WTC11 (cell line): ENCODE data around the gene IL17RE. TPM values are rescaled to one million over a fixed set of nuclear protein-coding genes. Genes with fewer than 3 reads are reported as not detected.

Experiments used
- ATAC-seq: fragments of 200-7000 bp; cut with Tn5 transposase; 2 replicates; pipeline ENCODE4 v1.10.0; 2021; ENCODE audit warnings: mild to moderate bottlenecking, moderate library complexity
- CTCF ChIA-PET: fragments of 300-600 bp; sonication (Branson Sonifier 250); formaldehyde crosslinking; loops from one replicate; lab custom pipeline; 2021; ENCODE audit warnings: antibody characterized with exemption; lab: Charles Lee
- POLR2A ChIA-PET: fragments of 350-600 bp; sonication (Branson Sonifier 250); formaldehyde crosslinking; loops from one replicate; lab custom pipeline; 2021; ENCODE audit warnings: antibody characterized with exemption; lab: Charles Lee
- DNase-seq: peaks from one replicate; pipeline ENCODE4 v3.0.0; 2021; ENCODE audit warnings: low spot score
- H3K27ac Mint-ChIP-seq: 2 replicates; pipeline ENCODE4 v1.8.0; 2021; ENCODE audit warnings: mixed read lengths
- H3K27me3 Mint-ChIP-seq: 2 replicates; pipeline ENCODE4 v1.8.0; 2021; ENCODE audit warnings: low read depth, mild to moderate bottlenecking, moderate library complexity, mixed read lengths
- H3K36me3 Mint-ChIP-seq: 2 replicates; pipeline ENCODE4 v1.8.0; 2021; ENCODE audit warnings: mixed read lengths
- H3K4me1 Mint-ChIP-seq: 2 replicates; pipeline ENCODE4 v1.8.0; 2022; ENCODE audit warnings: mixed read lengths
- H3K4me3 Mint-ChIP-seq: 2 replicates; pipeline ENCODE4 v1.8.0; 2021; ENCODE audit warnings: mild to moderate bottlenecking, moderate library complexity, mixed read lengths
- H3K9me3 Mint-ChIP-seq: 2 replicates; pipeline ENCODE4 v1.8.0; 2021; ENCODE audit warnings: mixed read lengths
- AFF4 ChIP-seq: sonication (generic); formaldehyde crosslinking; IDR thresholded peaks from 2 replicates; pipeline ENCODE4 v1.8.1; 2023; ENCODE audit warnings: mild to moderate bottlenecking, missing genetic modification reagents, borderline replicate concordance
- ATF2 ChIP-seq: sonication (generic); formaldehyde crosslinking; IDR thresholded peaks from 2 replicates; pipeline ENCODE4 v1.8.1; 2022; ENCODE audit warnings: low read depth, missing genetic modification reagents, borderline replicate concordance
- ATF3 ChIP-seq: sonication (generic); formaldehyde crosslinking; conservative IDR thresholded peaks from 2 replicates; pipeline ENCODE4 v1.8.1; 2022; ENCODE audit warnings: mild to moderate bottlenecking, missing genetic modification reagents
- E2F1 ChIP-seq: sonication (generic); formaldehyde crosslinking; IDR thresholded peaks from 2 replicates; pipeline ENCODE4 v1.8.0; 2022; ENCODE audit warnings: mild to moderate bottlenecking, missing genetic modification reagents
- GRHL2 ChIP-seq: fragments of 250-450 bp; sonication (Bioruptor Pico); IDR thresholded peaks from 2 replicates; pipeline ENCODE4 v1.8.0; 2022; ENCODE audit warnings: mild to moderate bottlenecking, moderate library complexity; ENCODE audit not compliant: insufficient replicate concordance, severe bottlenecking
- KAT7 ChIP-seq: sonication (generic); formaldehyde crosslinking; IDR thresholded peaks from 2 replicates; pipeline ENCODE4 v1.8.1; 2023; ENCODE audit warnings: missing genetic modification reagents, mild to moderate bottlenecking, borderline replicate concordance
- PRRX2 ChIP-seq: fragments of 250-450 bp; sonication (Bioruptor Pico); IDR thresholded peaks from 2 replicates; pipeline ENCODE4 v1.8.0; 2021; ENCODE audit warnings: mild to moderate bottlenecking
- TP53 ChIP-seq: sonication (generic); formaldehyde crosslinking; IDR thresholded peaks from 2 replicates; pipeline ENCODE4 v1.8.1; 2023; ENCODE audit warnings: mild to moderate bottlenecking, missing genetic modification reagents
- ZNF138 ChIP-seq: sonication (generic); formaldehyde crosslinking; conservative IDR thresholded peaks from 2 replicates; pipeline ENCODE4 v1.8.1; 2022; ENCODE audit warnings: mild to moderate bottlenecking, moderate library complexity, missing genetic modification reagents
- ZNF219 ChIP-seq: sonication (generic); formaldehyde crosslinking; IDR thresholded peaks from 2 replicates; pipeline ENCODE4 v1.8.0; 2023; ENCODE audit warnings: missing genetic modification reagents, mild to moderate bottlenecking, borderline replicate concordance
- ZNF232 ChIP-seq: sonication (generic); formaldehyde crosslinking; IDR thresholded peaks from 2 replicates; pipeline ENCODE4 v1.8.0; 2022; ENCODE audit warnings: mild to moderate bottlenecking, missing genetic modification reagents
- ZNF263 ChIP-seq: sonication (generic); formaldehyde crosslinking; IDR thresholded peaks from 2 replicates; pipeline ENCODE4 v1.8.1; 2022; ENCODE audit warnings: low read depth, mild to moderate bottlenecking, moderate library complexity, missing genetic modification reagents
- ZNF423 ChIP-seq: fragments of 250-450 bp; sonication (Bioruptor Pico); IDR thresholded peaks from 2 replicates; pipeline ENCODE4 v2.1.2; 2022; ENCODE audit warnings: mild to moderate bottlenecking, moderate library complexity
- ZNF532 ChIP-seq: fragments of 250-450 bp; sonication (Bioruptor Pico); IDR thresholded peaks from 2 replicates; pipeline ENCODE4 v1.9.0; 2021; ENCODE audit warnings: mild to moderate bottlenecking, borderline replicate concordance
- total RNA-seq: library from RNA; stranded (reverse); gene quantifications from 3 replicates; pipeline ENCODE4 v1.2.3, GENCODE V29; 2021
- TF ChIP-seq, protein P1 (sequence below): sonication (generic); formaldehyde crosslinking; IDR thresholded peaks from 2 replicates; pipeline ENCODE4 v1.8.1; 2022; ENCODE audit warnings: low read depth, mild to moderate bottlenecking, moderate library complexity, missing genetic modification reagents, borderline replicate concordance
- TF ChIP-seq, protein P2 (sequence below): sonication (generic); formaldehyde crosslinking; IDR thresholded peaks from 2 replicates; pipeline ENCODE4 v1.8.1; 2023; ENCODE audit warnings: mild to moderate bottlenecking, moderate library complexity, missing genetic modification reagents
- TF ChIP-seq, protein P3 (sequence below): sonication (generic); formaldehyde crosslinking; IDR thresholded peaks from 2 replicates; pipeline ENCODE4 v1.8.0; 2022; ENCODE audit warnings: mild to moderate bottlenecking, missing genetic modification reagents

Gene IL17RE
- total RNA-seq, 1 experiment from 2014 or later: 4.2 TPM

DNA sequence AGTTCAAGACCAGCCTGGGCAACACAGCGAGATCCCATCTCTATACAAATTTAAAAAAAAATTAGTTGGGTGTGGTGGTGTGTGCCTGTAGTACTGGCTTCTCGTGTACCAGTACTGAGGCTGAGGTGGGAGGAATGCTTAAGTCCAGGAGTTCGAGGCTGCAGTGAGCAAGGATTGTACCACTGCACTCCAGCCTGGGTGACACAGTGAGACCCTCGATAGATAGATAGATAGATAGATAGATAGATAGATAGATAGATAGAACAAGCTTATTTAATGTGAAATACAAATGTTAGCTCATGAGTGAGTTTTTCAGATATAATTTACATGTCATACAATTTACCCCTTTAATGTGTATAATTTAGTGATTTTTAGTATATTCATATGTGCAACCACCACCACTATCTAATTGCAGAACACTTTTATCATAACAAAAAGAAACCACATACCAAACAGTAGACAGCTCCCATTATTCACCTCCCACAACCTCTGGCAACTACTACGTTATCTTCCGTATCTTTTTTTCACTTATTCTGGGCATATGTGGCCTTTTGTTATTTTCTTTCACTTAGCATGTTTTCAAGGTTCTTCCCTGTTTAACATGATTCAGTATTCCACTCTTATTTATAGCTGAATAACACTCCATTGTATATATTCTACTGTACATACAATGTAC, 62.7 kb downstream of the IL17RE start:
- H3K27ac Mint-ChIP-seq: no peak overlapping the region
- TF ChIP-seq TP53 (CRISPR knock-in tag): no peak
- TF ChIP-seq ZNF263 (CRISPR knock-in tag): no peak
- TF ChIP-seq ATF3 (CRISPR knock-in tag): no peak
- no peak for TF ChIP-seq ATF2 (CRISPR knock-in tag)
- no peak for TF ChIP-seq PRRX2 (CRISPR knock-in tag)
- no peak for TF ChIP-seq AFF4
- TF ChIP-seq GRHL2 (CRISPR knock-in tag): no peak
- TF ChIP-seq KAT7: no peak
- no peak for TF ChIP-seq ZNF423 (CRISPR knock-in tag)
- no peak for TF ChIP-seq ZNF232
- TF ChIP-seq, protein P1, sequence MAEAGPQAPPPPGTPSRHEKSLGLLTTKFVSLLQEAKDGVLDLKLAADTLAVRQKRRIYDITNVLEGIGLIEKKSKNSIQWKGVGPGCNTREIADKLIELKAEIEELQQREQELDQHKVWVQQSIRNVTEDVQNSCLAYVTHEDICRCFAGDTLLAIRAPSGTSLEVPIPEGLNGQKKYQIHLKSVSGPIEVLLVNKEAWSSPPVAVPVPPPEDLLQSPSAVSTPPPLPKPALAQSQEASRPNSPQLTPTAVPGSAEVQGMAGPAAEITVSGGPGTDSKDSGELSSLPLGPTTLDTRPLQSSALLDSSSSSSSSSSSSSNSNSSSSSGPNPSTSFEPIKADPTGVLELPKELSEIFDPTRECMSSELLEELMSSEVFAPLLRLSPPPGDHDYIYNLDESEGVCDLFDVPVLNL (CRISPR knock-in tag): no peak
- TF ChIP-seq ZNF219 (CRISPR knock-in tag): no peak
- TF ChIP-seq, protein P2, sequence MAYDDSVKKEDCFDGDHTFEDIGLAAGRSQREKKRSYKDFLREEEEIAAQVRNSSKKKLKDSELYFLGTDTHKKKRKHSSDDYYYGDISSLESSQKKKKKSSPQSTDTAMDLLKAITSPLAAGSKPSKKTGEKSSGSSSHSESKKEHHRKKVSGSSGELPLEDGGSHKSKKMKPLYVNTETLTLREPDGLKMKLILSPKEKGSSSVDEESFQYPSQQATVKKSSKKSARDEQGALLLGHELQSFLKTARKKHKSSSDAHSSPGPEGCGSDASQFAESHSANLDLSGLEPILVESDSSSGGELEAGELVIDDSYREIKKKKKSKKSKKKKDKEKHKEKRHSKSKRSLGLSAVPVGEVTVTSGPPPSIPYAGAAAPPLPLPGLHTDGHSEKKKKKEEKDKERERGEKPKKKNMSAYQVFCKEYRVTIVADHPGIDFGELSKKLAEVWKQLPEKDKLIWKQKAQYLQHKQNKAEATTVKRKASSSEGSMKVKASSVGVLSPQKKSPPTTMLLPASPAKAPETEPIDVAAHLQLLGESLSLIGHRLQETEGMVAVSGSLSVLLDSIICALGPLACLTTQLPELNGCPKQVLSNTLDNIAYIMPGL (CRISPR knock-in tag): no peak
- TF ChIP-seq E2F1: no peak
- TF ChIP-seq, protein P3, sequence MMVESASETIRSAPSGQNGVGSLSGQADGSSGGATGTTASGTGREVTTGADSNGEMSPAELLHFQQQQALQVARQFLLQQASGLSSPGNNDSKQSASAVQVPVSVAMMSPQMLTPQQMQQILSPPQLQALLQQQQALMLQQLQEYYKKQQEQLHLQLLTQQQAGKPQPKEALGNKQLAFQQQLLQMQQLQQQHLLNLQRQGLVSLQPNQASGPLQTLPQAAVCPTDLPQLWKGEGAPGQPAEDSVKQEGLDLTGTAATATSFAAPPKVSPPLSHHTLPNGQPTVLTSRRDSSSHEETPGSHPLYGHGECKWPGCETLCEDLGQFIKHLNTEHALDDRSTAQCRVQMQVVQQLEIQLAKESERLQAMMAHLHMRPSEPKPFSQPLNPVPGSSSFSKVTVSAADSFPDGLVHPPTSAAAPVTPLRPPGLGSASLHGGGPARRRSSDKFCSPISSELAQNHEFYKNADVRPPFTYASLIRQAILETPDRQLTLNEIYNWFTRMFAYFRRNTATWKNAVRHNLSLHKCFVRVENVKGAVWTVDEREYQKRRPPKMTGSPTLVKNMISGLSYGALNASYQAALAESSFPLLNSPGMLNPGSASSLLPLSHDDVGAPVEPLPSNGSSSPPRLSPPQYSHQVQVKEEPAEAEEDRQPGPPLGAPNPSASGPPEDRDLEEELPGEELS (CRISPR knock-in tag): no peak
- no peak for TF ChIP-seq ZNF532
- no peak for TF ChIP-seq ZNF138
- no peak overlapping the region for H3K4me3 Mint-ChIP-seq
- H3K4me1 Mint-ChIP-seq: no peaks in the 10 kb centered on the region
- POLR2A ChIA-PET: no interaction called here
- CTCF ChIA-PET: interaction anchor here (2.5 kb wide), 1 partner anchor 19 kb away, joined by 12 read pairs; no protein-coding TSS in a partner anchor
- ATAC-seq (no peak), DNase-seq (no peak)
- H3K36me3 Mint-ChIP-seq: peaks cover 33% of the 10 kb centered on the region
- H3K27me3 Mint-ChIP-seq: no peaks in the 10 kb centered on the region
- no peaks in the 10 kb centered on the region for H3K9me3 Mint-ChIP-seq
